IMR-90 (cell line): ENCODE measurements around the gene NUFIP1. TPM values are rescaled to one million over a fixed set of nuclear protein-coding genes. Genes with fewer than 3 reads are reported as not detected.
A peak's percentile ranks its signal among the peaks of the same experiment; 100 is the strongest.

Source experiments
- ATAC-seq: fragments of 200-7000 bp; cut with Tn5 transposase; 2 replicates; pipeline ENCODE4 v1.9.1; 2020; ENCODE audit warnings: low read depth, mild to moderate bottlenecking, moderate library complexity
- BruUV-seq: library from RNA; stranded (reverse); fragments of 400-500 nt; replicated peaks from 2 replicates; lab custom pipeline; 2021; lab: Mats Ljungman, UMichigan
- CTCF ChIA-PET: fragments of 300-600 bp; formaldehyde crosslinking; extraction: SDS; loops from one replicate; lab custom pipeline; 2021; ENCODE audit warnings: antibody characterized with exemption; lab: Yijun Ruan, JAX
- POLR2A ChIA-PET: fragments of 300-600 bp; sonication (Branson Sonifier 250); formaldehyde crosslinking; loops from one replicate; lab custom pipeline; 2022; ENCODE audit warnings: antibody characterized with exemption; ENCODE audit not compliant: unreplicated experiment; lab: Charles Lee
- DNase-seq: peaks from one replicate; pipeline ENCODE4 v3.0.0; 2013
- H2AFZ ChIP-seq: replicated peaks from 2 replicates; pipeline ENCODE3; 2013; ENCODE audit warnings: low read length, mild to moderate bottlenecking; ENCODE audit not compliant: poor library complexity
- H2AK5ac ChIP-seq: 2 replicates; pipeline ENCODE4 v1.6.1; 2013; ENCODE audit warnings: low read depth, low read length, inconsistent platforms
- H2AK9ac ChIP-seq: replicated peaks from 2 replicates; pipeline ENCODE3; 2013; ENCODE audit warnings: mild to moderate bottlenecking, low read depth, low read length, moderate library complexity; ENCODE audit not compliant: poor library complexity
- H2BK120ac ChIP-seq: 2 replicates; pipeline ENCODE4 v1.6.1; 2013; ENCODE audit warnings: low read depth, low read length, inconsistent platforms
- H2BK15ac ChIP-seq: 3 replicates; pipeline ENCODE4 v1.6.1; 2013; ENCODE audit warnings: low read depth, low read length, inconsistent platforms
- H2BK20ac ChIP-seq: 2 replicates; pipeline ENCODE4 v1.6.1; 2013; ENCODE audit warnings: low read depth, mild to moderate bottlenecking, inconsistent platforms, low read length, moderate library complexity
- H2BK5ac ChIP-seq: 2 replicates; pipeline ENCODE4 v1.6.1; 2013; ENCODE audit warnings: mild to moderate bottlenecking, low read depth, low read length, inconsistent platforms; ENCODE audit not compliant: poor library complexity, severe bottlenecking
- H3K14ac ChIP-seq: replicated peaks from 2 replicates; pipeline ENCODE4 v1.6.1; 2013; ENCODE audit warnings: low read depth, low read length, inconsistent platforms
- H3K18ac ChIP-seq: 2 replicates; pipeline ENCODE4 v1.6.1; 2013; ENCODE audit warnings: low read depth, low read length, control low read depth
- H3K23ac ChIP-seq: 2 replicates; pipeline ENCODE4 v1.6.1; 2013; ENCODE audit warnings: low read depth, low read length, inconsistent platforms
- H3K27ac ChIP-seq: 2 replicates; pipeline ENCODE4 v1.5.1; 2013; ENCODE audit warnings: mild to moderate bottlenecking, control low read depth, low read length; ENCODE audit not compliant: insufficient read depth
- H3K27me3 ChIP-seq: 2 replicates; pipeline ENCODE4 v1.6.1; 2013; ENCODE audit warnings: low read length; ENCODE audit not compliant: control insufficient read depth, insufficient read depth
- H3K36me3 ChIP-seq: 2 replicates; pipeline ENCODE4 v1.6.1; 2013; ENCODE audit warnings: low read length, mixed read lengths; ENCODE audit not compliant: control insufficient read depth, insufficient read depth
- H3K4ac ChIP-seq: 2 replicates; pipeline ENCODE4 v1.6.1; 2013; ENCODE audit warnings: low read depth, low read length, inconsistent platforms
- H3K4me1 ChIP-seq: 2 replicates; pipeline ENCODE4 v1.6.1; 2013; ENCODE audit warnings: low read length, mixed read lengths; ENCODE audit not compliant: control insufficient read depth, insufficient read depth
- H3K4me2 ChIP-seq: 2 replicates; pipeline ENCODE4 v1.6.1; 2013; ENCODE audit warnings: low read depth, mild to moderate bottlenecking, control low read depth, low read length, moderate library complexity
- H3K4me3 ChIP-seq: 2 replicates; pipeline ENCODE4 v1.5.1; 2013; ENCODE audit warnings: low read depth, mild to moderate bottlenecking, control low read depth, low read length, moderate library complexity; ENCODE audit not compliant: insufficient read depth
- H3K56ac ChIP-seq: 2 replicates; pipeline ENCODE4 v1.6.1; 2013; ENCODE audit warnings: low read length, inconsistent platforms; ENCODE audit not compliant: insufficient read depth; ENCODE audit errors: extremely low read depth
- H3K79me1 ChIP-seq, 2 experiments: 2 replicates each; pipeline ENCODE4 v1.6.1; 2013; ENCODE audit warnings: low read length in 2 of 2, inconsistent platforms in 1 of 2, low read depth in 1 of 2
- H3K9ac ChIP-seq: 2 replicates; pipeline ENCODE4 v1.6.1; 2013; ENCODE audit warnings: low read depth, low read length, control low read depth
- H3K9me1 ChIP-seq: 2 replicates; pipeline ENCODE4 v1.6.1; 2013; ENCODE audit warnings: low read length, inconsistent platforms; ENCODE audit not compliant: insufficient read depth
- H3K9me3 ChIP-seq: 2 replicates; pipeline ENCODE4 v1.6.1; 2013; ENCODE audit warnings: low read length; ENCODE audit not compliant: control insufficient read depth, insufficient read depth
- H4K20me1 ChIP-seq: 2 replicates; pipeline ENCODE4 v1.6.1; 2013; ENCODE audit warnings: low read length, inconsistent platforms; ENCODE audit not compliant: insufficient read depth
- H4K5ac ChIP-seq: 2 replicates; pipeline ENCODE4 v1.6.1; 2013; ENCODE audit warnings: mild to moderate bottlenecking, low read depth, low read length, control low read depth
- H4K8ac ChIP-seq, 2 experiments: 2 replicates each; pipeline ENCODE4 v1.6.1; 2013; ENCODE audit warnings: low read depth in 2 of 2, low read length in 2 of 2, control low read depth in 1 of 2, inconsistent platforms in 1 of 2
- H4K91ac ChIP-seq: 2 replicates; pipeline ENCODE4 v1.6.1; 2013; ENCODE audit warnings: low read depth, low read length, inconsistent platforms; ENCODE audit not compliant: insufficient read depth
- BHLHE40 ChIP-seq: fragments of 150-350 bp; IDR thresholded peaks from 2 replicates; pipeline ENCODE4 v1.6.1; 2016; ENCODE audit warnings: mild to moderate bottlenecking, low read depth, low read length
- CEBPB ChIP-seq: IDR thresholded peaks from 2 replicates; pipeline ENCODE4 v1.6.1; 2012; ENCODE audit warnings: low read depth, low read length, improper control_type of control experiment
- CHD1 ChIP-seq: IDR thresholded peaks from 2 replicates; pipeline ENCODE4 v1.6.1; 2012; ENCODE audit warnings: low read depth, low read length, improper control_type of control experiment
- ELK1 ChIP-seq: fragments of 150-350 bp; IDR thresholded peaks from 2 replicates; pipeline ENCODE4 v1.6.1; 2016; ENCODE audit warnings: low read depth, mild to moderate bottlenecking, low read length, moderate library complexity, borderline replicate concordance
- FOS ChIP-seq: fragments of 150-350 bp; IDR thresholded peaks from 2 replicates; pipeline ENCODE4 v1.6.1; 2016; ENCODE audit warnings: low read depth, low read length
- MAFK ChIP-seq: IDR thresholded peaks from 2 replicates; pipeline ENCODE4 v1.6.1; 2012; ENCODE audit warnings: low read depth, low read length, improper control_type of control experiment
- MAZ ChIP-seq: IDR thresholded peaks from 2 replicates; pipeline ENCODE4 v1.6.1; 2012; ENCODE audit warnings: low read depth, mild to moderate bottlenecking, low read length, improper control_type of control experiment, moderate library complexity, borderline replicate concordance
- MXI1 ChIP-seq: IDR thresholded peaks from 2 replicates; pipeline ENCODE4 v1.6.1; 2012; ENCODE audit warnings: low read depth, mild to moderate bottlenecking, low read length, moderate library complexity, borderline replicate concordance
- RAD21 ChIP-seq: IDR thresholded peaks from 2 replicates; pipeline ENCODE4 v1.6.1; 2012; ENCODE audit warnings: low read length, improper control_type of control experiment
- RCOR1 ChIP-seq: IDR thresholded peaks from 2 replicates; pipeline ENCODE4 v1.6.1; 2012; ENCODE audit warnings: mild to moderate bottlenecking, low read length, improper control_type of control experiment; ENCODE audit not compliant: insufficient replicate concordance
- RFX5 ChIP-seq: IDR thresholded peaks from 2 replicates; pipeline ENCODE4 v1.8.0; 2012; ENCODE audit warnings: low read depth, mild to moderate bottlenecking, low read length, moderate library complexity
- SMC3 ChIP-seq: fragments of 150-350 bp; IDR thresholded peaks from 2 replicates; pipeline ENCODE4 v1.6.1; 2016; ENCODE audit warnings: low read depth, mild to moderate bottlenecking, antibody characterized with exemption, low read length, moderate library complexity
- USF2 ChIP-seq: fragments of 150-350 bp; IDR thresholded peaks from 2 replicates; pipeline ENCODE4 v1.6.1; 2017; ENCODE audit warnings: mild to moderate bottlenecking, antibody characterized with exemption, low read length, low read depth
- WGBS, 2 experiments: methylation state at CpG; one replicate each; pipeline versions ENCODE4 v1.1.5 to v1.1.7; 2013; ENCODE audit warnings: missing lambda C conversion rate in 2 of 2; ENCODE audit not compliant: insufficient read length in 1 of 2; ENCODE audit errors: extremely low coverage in 2 of 2; 5-methylcytosine and 5-hydroxymethylcytosine counted together
- dilution Hi-C: fragments of 300-500 bp; cut with HindIII; formaldehyde crosslinking; loops from one replicate; pipeline ENCODE4 v1.14.3; 2018; ENCODE audit warnings: low sequenced_read_pairs; ENCODE audit not compliant: unreplicated experiment
- in situ Hi-C: fragments of 300-500 bp; cut with MboI; formaldehyde crosslinking; loops from 3 replicates; pipeline ENCODE4 v1.14.3; 2019; ENCODE audit warnings: low sequenced_read_pairs, inconsistent platforms, mixed read lengths
- intact Hi-C: fragments of 100-400 bp; cut with micrococcal nuclease; formaldehyde crosslinking; loops from 2 replicates; pipeline ENCODE4 v1.10.0; 2022
- polyA plus RNA-seq, 3 experiments: library from polyadenylated mRNA; depleted of rRNA; stranded (reverse); fragments of >200 nt; gene quantifications; 2 replicates each; pipeline ENCODE4 v1.2.3, GENCODE V29; 2012; ENCODE audit warnings: low replicate concordance in 1 of 3
- total RNA-seq: library from RNA; depleted of rRNA; stranded (reverse); fragments of >200 nt; gene quantifications from 2 replicates; pipeline ENCODE4 v1.2.3, GENCODE V29; 2012

The NUFIP1 gene
- total and polyA plus RNA-seq, 2 of the 4 experiments (the other 2 are of a cell fraction) = 1.4 to 2.3 TPM

- Histone ChIP-seq H2AK5ac (peak overlapping the region; percentile 23; the same call in 1 of the 2 replicates), H3K9ac (peak overlapping the region; percentile 95), H3K4ac (peak overlapping the region; percentile 82), H3K9me3 (no peaks in the 10 kb centered on the region), H3K27me3 (no peaks in the 10 kb centered on the region), H3K18ac (no peak overlapping the region), H4K20me1 (0 out of 2 replicates have a peak, but pooled peaks cover 4% of the 10 kb centered on the region), H3K36me3 (peaks cover 4% of the 10 kb centered on the region), H2BK20ac (no peak overlapping the region), H3K56ac (peak overlapping the region; percentile 43; the same call in 1 of the 2 replicates), H3K23ac (peak overlapping the region; percentile 11), H3K9me1 (no peaks in the 10 kb centered on the region), H3K27ac (peak overlapping the region; percentile 93), H2AFZ (peak overlapping the region; percentile 100), H3K4me2 (peak overlapping the region; percentile 96), H3K79me1 (peaks cover 21 to 71% of the 10 kb centered on the region in 2 experiments), H3K4me1 (peaks cover 2% of the 10 kb centered on the region), H3K4me3 (peak overlapping the region; percentile 96), H2BK120ac (no peak overlapping the region), H2AK9ac (peak overlapping the region; percentile 60), H4K8ac (peak overlapping the region; percentile 27 to 93), H4K5ac (peak overlapping the region; percentile 25), H2BK5ac (peak overlapping the region; percentile 83), H2BK15ac (no peak overlapping the region), H3K14ac (peak overlapping the region; percentile 16), H4K91ac (peak overlapping the region; percentile 67; the same call in 1 of the 2 replicates)
- dilution Hi-C loops (no loop called here), intact Hi-C loops (loop anchor here (5.0 kb wide), 1 partner anchor 292 kb away; no protein-coding TSS in a partner anchor), in situ Hi-C loops (loop anchor here (10.0 kb wide), 1 partner anchor 1085 kb away; no protein-coding TSS in a partner anchor)
- ChIA-PET CTCF (no interaction called here), POLR2A (no interaction called here)
- no peak for TF ChIP-seq ELK1
- TF ChIP-seq FOS = no peak
- TF ChIP-seq RAD21 = no peak
- no peak for TF ChIP-seq BHLHE40
- TF ChIP-seq SMC3 = no peak
- no peak for TF ChIP-seq MXI1
- no peak for TF ChIP-seq CHD1
- TF ChIP-seq CEBPB = no peak
- no peak for TF ChIP-seq RFX5
- TF ChIP-seq MAZ = no peak
- no peak for TF ChIP-seq USF2
- TF ChIP-seq RCOR1 = no peak
- no peak for TF ChIP-seq MAFK
- WGBS, 2 experiments = 12% methylated on average over 7 of the region's 10 CpGs; no CpG with 5 or more reads in 1 of the 2 experiments
- peak; percentile 4; the same call in 1 of the 2 replicates for ATAC-seq
- no peak for DNase-seq
- BruUV-seq = TSS peak; percentile 33
Observed at GRCh38 chr13:44989941-44990340, 670 bp upstream of the NUFIP1 start.
